GOT3 (cell line): ENCODE results near the gene HEXIM2.
"Not testable (repeated sequence)": the region's sequence is repeated elsewhere in the genome, so short reads cannot be mapped to it uniquely, and the experiment has no call there.

Experiments
- DNase-seq: peaks from one replicate; lab custom pipeline; 2025; ENCODE audit warnings: mixed read lengths; lab: John Stamatoyannopoulos, UW

HEXIM2 gene, protein sequence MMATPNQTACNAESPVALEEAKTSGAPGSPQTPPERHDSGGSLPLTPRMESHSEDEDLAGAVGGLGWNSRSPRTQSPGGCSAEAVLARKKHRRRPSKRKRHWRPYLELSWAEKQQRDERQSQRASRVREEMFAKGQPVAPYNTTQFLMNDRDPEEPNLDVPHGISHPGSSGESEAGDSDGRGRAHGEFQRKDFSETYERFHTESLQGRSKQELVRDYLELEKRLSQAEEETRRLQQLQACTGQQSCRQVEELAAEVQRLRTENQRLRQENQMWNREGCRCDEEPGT

GRCh38 chr17:45161288-45162024, at the start of gene HEXIM2:
Gene HEXIM2, plus strand, starts transcription at chr17:45161875. Its CDS starts 919 bp downstream, at chr17:45162794.
- DNase-seq: peak; percentile 98

- no peak for DNase-seq
These were observed 48.9 kb upstream of the HEXIM2 start for GRCh38 chr17:45112559-45113423.

DNA sequence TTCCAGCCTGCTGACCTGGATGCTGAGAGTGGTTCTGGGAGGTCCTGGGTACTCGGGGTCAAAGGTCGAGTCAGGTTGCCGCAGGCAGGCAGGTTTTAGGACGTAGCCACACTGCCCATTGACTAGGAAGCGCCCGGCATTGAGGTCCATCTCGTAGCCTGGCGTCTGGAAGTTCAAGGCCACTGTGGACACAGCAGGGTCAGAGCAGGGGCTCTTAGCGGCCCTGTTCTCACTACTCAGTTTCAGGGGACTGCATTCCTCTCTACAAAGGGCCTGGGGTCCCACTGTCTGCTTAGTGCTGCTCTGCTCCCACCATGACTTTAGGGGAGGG, 48.3 kb upstream of the HEXIM2 start:
- no peak for DNase-seq

- no peak for DNase-seq
These were observed 47.4 kb upstream of the HEXIM2 start for GRCh38 chr17:45114117-45114932.

DNA sequence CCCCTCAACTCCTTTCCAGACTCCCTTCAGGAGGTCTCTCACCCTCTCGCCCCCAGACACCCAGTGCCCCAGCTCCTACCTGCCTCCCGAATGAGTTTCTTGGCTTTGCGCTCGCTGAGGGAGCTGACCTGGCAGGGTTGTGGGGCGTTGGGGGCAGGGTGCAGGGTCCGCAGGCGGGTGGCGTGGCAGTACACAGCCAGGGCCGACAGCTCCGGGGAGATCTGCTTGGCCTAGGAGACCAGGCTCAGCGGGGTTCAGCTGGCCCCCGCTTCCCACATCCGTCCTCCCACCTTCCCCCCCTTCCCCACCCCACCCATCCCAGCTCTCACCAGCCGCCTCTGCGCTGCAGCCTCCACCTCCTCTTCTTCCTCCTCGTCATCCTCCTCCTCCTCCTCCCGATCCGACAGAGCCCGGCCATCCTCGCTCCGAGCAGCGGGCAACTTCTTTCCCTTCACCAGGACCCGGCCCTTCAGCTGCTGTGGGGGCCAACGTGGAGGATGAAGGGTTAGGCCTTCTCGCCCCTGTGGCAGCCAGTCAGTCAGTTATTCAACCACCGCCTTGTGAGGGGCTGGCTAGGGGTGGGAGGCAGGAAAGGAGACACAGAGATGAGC, 46.6 kb upstream of the HEXIM2 start:
- no peak for DNase-seq

GRCh38 chr17:45115871-45116270, 45.8 kb upstream of the HEXIM2 start:
- DNase-seq: no peak

DNA sequence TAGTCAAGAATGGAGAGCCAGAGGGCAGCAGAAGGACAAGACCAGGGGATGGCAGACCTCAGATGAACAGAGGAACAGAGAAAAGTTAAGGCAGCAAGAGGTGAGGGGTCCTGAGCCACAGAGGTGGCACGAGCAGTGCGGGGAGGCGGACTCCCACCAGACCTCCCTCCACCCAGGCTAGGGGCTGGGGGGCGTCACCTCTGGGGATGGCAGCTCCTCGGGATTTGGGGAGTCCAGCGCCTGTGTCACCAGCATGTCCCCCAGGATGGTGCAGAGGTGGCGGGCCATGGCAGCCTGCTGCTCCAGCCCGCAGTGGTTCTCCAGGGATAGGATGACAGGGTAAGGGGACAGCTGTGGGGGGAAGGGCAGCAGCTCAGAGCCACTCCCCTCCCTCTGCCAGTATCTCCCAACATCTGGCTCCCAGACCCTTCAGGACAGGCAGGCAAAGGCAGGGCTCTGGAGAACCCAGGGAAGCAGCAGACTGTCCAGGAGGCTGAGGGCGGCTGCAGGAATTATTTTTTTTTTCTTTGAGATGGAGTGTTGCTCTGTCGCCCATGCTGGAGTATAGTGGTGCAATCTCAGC, 45.1 kb upstream of the HEXIM2 start:
- no peak for DNase-seq

DNA sequence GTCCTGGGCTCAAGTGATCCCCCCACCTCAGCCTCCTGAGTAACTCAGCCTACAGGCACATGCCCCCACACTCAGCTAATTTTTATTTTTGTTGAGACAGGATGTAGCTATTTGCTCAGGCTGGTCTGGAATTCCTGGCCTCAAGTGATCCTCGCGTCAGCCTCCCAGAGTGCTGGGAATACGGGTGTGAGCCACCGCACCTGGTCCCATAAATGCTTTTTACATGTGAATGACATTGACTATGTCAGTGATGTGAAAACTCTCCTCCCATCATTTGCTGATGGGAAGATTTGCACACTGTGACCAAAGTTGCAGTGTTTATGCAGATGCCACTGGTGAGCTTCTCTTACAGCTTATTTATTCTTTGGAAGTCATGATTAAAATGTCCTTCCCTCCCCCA, 44.3 kb upstream of the HEXIM2 start:
- DNase-seq: no peak

GRCh38 chr17:45117848-45118646, 43.6 kb upstream of the HEXIM2 start:
- DNase-seq: no peak

DNA sequence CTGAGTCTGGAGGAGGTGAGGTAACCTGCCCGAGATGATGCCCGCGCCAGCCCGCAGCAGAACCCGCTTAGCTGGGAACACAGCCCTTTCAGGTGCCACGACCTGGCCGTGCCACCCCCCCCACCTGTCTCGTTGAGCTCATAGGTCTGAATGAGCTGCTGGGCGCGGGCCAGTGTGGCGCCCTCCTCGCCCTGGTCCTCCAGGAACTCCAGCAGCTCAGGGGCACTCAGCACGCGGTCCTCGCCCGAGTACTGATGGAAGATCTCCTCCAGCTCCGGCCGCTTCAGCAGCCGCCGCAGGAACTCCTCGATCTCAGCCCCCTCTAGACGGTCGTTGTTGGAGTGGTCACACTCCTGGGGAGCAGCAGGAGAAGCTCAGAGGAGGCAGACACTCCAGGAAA, 43.0 kb upstream of the HEXIM2 start:
- DNase-seq: no peak

GRCh38 chr17:45119964-45120363, 41.7 kb upstream of the HEXIM2 start:
- no peak for DNase-seq

- no peak for DNase-seq
These were observed 41.1 kb upstream of the HEXIM2 start for GRCh38 chr17:45120558-45120957.

DNA sequence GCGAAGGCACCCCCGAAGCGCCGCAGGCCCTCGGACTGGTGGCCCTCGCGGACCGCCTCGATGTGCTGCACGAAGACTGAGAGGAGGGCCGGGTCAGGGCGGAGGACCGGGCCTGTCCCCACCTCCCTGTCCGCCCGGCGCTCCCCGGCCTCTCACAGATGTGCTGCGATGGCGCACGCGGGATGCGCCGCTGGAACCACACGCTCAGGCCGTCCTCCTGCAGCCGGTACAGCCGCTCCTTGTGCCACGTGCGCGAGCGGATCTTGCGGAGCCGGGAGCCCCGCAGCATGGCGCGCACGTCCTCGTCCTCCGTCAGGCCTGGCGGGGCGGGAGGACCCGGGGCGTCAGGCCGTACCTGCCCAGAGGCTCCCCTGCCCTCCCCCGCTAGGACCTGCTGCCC, 40.6 kb upstream of the HEXIM2 start:
- DNase-seq: no peak

DNA sequence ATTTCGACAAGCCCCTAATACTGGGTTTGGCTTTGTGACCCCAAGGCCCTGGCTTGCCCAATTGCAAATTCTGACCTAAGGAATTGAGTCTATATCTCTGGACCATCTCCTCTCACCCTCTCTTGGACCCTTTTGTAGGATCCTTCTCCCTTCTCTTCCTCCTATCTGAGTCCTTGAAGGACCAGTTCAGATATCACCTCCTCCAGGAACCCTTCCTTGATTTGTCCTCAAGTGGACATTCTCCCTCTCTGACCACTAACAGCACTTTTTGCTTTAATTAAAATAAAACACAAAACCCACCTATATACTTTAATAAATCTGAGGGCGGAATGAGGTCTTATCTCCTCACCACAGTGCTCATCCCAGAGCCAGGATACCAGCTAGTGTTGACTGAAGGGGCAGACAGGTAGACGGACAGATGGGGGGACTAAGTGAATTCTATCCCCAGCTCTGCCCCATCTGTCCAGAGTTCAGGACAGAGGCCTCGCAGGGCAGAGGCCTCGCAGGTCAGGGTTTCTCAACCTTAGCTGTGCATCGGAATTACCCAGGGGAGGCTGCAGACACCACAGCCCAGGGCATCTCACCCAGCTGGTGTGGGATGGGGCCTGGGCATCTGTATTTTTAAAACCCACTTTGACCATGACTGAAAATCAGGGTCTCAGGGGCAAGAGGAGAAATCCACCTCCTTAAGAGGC, 38.5 kb upstream of the HEXIM2 start:
- no peak for DNase-seq

DNA sequence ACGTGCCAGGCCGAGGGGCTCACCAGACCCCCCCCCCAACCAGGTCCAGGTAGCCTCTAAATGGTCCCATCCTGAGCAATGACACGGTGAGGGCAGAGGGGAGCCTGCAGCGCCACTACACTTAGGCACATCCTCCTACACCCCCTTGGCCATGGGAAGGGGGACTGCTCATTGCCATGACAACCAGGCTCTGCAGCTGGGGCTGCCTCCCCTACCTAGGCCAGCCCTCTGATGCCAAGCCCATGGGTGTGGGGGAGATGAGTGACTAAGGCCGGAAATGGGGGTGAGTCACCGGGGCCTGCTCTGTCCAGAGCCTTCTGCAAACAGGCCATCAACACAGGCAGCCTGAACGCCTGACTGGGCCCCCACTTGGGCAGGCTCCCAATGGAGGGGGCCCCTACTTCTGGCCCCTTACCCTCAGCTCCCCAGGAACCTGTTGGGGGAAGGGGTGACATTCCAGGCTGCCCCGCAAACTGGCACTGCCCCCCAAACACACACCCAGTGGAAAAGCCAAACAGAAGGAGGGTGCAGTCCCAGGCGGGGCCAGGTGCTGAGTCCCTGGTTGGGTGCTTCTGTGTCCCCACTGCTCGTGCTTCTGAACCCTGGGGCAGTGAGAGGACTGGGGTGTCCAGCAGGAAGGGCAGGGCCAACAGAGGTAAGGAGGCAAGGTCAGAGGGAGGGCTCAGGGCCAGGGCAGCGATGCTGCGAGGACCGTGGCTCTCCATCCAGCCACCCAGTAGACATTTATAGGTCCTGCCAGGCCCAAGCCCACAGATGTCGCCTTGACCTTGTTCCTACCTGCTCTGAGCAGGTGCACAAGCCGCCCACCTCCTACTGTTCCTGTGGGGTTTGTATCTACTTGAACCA, 37.5 kb upstream of the HEXIM2 start:
- peak; percentile 8 for DNase-seq

GRCh38 chr17:45124797-45125122, 36.9 kb upstream of the HEXIM2 start:
- DNase-seq: not testable (repeated sequence)

DNA sequence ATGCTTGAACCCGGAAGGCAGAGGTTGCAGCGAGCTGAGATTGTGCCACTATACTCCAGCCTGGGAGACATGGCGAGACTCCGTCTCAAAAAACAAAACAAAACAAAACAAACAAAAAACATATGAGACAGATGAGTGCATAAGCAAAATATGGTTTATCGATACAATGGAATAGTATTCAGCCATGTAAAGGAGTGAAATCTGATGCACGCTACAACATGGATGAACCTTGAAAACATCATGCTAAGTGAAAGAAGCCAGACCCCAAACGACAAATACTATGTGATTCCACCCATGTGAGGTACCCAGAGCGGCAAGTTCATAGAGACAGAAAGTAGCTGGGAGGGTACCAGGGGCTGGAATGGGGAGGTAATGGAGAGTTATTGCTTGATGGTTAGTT, 36.2 kb upstream of the HEXIM2 start:
- no peak for DNase-seq

DNA sequence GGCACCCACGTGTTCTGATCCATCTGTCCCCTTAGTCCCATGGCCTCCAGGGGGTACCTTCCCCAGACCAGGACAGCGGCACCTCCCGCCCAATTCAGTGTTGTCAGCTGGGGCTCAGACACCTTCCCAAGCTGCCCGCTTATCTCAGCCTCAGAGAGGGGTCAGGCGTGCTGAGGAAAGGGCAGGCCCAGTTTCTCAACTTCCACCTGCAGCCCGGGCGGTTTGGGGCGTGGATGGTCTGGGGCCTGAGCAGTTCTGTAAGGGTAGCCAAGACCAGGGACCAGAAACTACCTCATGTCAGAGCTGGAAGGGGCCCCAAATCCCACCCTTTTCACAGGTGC, 34.5 kb upstream of the HEXIM2 start:
- no peak for DNase-seq
